Stimulated activated CD4-positive, alpha-beta T cell treated with anti-CD3 and anti-CD28 coated beads, Interleukin-1b, Interleukin-23, amount 100 ng/mL, for 1 hour (primary cell): ENCODE results near the gene SFSWAP.
"Not testable (repeated sequence)": the region's sequence is repeated elsewhere in the genome, so short reads cannot be mapped to it uniquely, and the experiment has no call there.

ENCODE experiments used
- DNase-seq, 2 donors: peaks; one replicate each; pipeline ENCODE4 v3.0.0-alpha.2; 2020; ENCODE audit warnings: low read depth in 2 of 2

The SFSWAP gene

DNA sequence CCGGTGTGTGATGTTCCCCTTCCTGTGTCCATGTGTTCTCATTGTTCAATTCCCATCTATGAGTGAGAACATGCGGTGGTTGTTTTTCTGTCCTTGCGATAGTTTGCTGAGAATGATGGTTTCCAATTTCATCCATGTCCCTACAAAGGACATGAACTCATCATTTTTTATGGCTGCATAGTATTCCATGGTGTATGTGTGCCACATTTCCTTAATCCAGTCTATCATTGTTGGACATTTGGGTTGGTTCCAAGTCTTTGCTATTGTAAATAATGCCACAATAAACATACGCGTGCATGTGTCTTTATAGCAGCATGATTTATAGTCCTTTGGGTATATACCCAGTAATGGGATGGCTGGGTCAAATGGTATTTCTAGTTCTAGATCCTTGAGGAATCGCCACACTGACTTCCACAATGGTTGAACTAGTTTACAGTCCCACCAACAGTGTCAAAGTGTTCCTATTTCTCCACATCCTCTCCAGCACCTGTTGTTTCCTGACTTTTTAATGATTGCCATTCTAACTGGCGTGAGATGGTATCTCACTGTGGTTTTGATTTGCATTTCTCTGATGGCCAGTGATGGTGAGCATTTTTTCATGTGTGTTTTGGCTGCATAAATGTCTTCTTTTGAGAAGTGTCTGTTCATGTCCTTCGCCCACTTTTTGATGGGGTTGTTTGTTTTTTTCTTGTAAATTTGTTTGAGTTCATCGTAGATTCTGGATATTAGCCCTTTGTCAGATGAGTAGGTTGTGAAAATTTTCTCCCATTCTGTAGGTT lies 98.8 kb downstream of the SFSWAP start:
- not testable (repeated sequence) for DNase-seq

- no peak for DNase-seq
Measured at GRCh38 chr12:131810726-131811125, 99.8 kb downstream of the SFSWAP start.

DNA sequence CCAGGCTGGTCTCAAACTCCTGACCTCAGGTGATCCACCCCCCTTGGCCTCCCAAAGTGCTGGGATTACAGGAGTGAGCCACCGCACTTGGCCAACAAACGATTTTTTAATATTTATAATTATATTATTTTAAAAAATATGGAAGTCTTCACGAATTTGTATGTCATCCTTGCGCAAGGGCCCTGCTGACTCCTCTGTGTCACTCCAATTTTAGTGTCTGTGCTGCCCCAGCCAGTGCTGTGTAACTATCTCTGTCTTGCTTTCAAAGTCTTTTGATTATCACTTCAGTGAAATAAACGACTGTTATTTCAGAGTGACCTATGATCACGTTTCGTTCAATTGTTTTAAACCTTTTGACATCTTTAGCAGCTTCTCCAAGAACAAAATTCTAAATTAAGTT lies 104.2 kb downstream of the SFSWAP start:
- no peak for DNase-seq

DNA sequence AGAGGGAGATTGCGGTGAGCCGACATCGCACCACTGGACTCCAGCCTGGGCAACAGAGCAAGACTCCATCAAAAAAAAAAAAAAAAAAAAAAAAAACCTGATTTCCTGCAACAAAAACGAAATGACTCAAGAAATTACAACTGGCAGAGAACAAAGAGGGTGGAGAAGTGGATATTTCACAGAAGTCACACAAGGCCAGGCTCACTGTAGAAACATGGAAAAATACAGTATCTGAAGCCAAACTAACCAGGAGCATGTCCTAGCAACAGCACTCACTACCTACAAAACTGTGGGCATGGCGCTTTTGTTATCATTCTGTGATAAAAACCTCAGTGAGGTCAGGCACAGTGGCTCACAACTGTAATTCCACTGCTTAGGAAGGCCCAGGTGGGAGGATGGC lies 105.6 kb downstream of the SFSWAP start:
- no peak for DNase-seq

DNA sequence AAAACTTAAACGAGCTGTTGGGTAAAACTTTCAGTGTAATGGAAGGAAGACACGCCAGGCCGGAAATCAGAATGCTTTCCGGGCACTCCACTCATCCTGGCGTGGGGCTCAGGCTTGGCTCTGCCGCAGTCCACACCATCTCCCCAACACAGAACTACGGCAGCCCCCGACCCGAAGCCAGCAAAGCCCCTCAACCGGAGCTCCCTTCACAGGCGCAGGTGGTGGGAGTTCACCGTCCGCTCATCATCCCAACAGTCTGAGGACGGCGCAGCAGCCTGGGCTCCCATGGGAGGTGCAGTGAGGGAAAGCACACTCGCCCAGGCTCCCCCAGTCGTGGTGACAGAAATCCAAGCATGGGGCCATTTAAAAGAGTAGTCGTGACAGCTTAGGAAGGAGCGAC lies 106.4 kb downstream of the SFSWAP start:
- no peak for DNase-seq

DNA sequence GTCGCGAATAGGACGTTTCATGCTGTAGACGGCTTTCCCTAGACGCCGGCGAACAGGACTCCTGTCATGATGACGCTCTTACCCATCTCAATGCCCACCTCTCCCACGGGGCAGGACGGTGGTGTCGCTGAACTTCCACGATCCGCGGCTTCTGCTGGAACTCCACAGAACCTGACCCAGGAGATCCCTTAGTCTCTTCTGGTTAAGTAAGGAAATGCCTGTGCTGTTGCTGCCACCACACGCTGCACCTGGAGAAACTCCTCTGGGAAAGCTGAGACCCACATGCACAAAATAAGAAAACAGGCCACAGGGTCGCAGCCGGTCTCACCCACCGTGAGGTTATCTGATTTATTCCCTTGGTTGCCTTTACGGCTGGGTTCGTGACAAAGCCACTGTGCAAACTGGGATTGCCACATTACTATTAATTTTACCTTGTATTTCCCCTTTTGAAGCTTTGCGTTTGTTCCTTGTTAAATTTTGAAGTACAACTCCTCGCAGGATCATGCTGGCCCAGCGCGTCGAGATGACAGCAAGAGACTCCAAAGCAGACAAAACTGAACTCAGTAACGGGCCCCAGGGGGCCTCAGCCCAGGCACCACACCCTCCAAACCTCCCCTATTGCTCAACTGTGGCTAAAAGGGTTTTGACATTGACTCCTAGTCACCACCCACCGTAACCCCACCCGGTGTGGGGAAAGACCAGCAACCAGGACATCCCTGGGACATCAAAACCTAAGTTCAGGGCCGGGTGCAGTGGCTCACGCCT lies 108.1 kb downstream of the SFSWAP start:
- DNase-seq, result no peak

DNA sequence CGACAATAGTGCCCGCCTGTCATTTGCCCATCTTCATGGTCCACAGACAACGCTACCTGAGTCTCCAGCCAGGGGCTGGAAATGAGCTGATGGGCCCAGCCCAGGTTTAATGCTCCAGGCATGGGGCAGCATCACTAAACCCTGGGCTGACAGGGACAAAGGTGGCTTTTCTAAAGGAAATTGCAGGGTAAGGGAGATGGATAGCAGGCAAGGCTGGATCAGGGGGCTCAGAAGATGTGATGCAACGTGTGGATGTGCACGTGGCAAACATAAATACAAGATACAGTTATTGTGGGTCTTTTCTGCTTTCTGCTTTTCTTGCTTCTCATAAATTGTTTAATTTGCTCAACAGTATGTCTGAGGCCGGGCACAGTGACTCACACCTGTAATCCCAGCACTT lies 113.6 kb downstream of the SFSWAP start:
- no peak for DNase-seq

DNA sequence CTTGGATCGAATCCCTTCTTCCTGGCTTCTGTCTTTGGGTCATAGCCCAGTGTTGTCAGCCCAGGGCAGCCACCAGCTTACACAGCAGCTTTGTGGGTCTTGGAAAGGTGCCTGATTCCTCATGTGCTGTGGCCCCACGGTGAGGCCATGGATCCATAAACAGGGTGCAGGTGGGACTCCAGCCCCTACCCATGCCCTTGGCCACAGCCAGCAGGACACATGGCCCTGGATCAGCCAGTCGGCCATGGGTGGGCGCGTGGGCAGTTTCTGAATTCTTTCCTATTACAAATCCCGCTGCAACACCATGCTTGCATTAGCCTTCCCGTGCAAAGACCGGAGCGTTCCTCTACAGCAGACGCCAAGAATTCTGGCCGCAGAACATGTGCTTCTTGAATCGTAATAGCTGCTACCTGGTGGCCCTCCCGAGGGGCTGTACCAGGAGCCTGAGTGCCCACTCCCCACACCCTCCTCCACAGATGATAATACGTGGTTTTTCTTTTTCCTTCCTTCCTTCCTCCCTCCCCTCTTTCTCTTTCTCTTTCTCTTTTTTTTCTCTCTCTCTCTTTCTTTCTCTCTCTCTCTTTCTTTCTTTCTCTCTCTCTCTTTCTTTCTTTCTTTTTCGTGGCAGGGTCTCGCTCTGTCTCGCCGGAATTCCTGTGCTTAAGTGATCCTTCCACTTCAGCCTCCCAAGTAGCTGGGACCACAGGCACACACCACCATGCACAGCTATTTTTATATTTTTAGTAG lies 114.4 kb downstream of the SFSWAP start:
- DNase-seq, result no peak

- DNase-seq, result no peak
Measured at GRCh38 chr12:131826097-131826928, 115.4 kb downstream of the SFSWAP start.

- DNase-seq, result no peak
Measured at GRCh38 chr12:131827961-131828534, 117.2 kb downstream of the SFSWAP start, which contains the start of gene MMP17. Gene MMP17, plus strand, starts transcription at chr12:131828393. Its CDS starts 102 bp downstream, at chr12:131828495.

DNA sequence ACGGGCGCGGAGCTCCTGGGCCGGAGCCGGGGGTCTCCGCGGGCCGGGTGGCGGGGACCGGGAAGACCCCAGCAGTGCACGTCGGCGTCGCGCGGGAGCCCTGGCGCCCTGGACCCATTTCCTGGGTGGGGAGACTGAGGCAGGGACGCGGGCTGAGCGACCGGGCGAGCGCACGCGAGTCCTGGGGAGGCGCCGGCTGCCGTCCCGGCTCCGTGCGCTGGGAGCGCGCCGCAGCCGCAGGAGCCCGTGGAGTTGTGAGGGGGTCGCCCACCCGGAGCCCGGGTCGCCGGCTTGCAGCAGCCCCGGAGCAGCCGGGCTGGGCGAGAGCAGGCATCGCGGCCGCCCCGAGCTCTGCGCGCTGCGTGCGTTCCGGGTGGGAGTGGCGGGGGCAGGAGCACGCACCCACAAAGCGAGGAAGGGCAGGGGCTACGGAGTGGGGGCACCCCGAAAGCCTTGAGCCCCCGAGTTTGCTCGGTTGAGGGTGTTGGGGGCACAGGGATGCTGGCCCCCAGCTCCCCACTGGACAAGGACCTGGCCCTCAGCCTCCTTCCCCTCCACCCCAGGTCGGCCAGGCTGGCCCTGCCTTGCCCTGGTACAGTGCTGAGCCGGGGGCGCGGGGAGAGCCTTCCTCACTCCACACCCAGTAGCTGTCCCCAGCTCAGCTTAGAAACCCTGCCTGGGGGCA lies 117.9 kb downstream of the SFSWAP start:
- DNase-seq, result no peak

- no peak for DNase-seq
Measured at GRCh38 chr12:131829356-131829747, 118.5 kb downstream of the SFSWAP start.

GRCh38 chr12:131829791-131830334 lies 119.0 kb downstream of the SFSWAP start:
- no peak for DNase-seq

DNA sequence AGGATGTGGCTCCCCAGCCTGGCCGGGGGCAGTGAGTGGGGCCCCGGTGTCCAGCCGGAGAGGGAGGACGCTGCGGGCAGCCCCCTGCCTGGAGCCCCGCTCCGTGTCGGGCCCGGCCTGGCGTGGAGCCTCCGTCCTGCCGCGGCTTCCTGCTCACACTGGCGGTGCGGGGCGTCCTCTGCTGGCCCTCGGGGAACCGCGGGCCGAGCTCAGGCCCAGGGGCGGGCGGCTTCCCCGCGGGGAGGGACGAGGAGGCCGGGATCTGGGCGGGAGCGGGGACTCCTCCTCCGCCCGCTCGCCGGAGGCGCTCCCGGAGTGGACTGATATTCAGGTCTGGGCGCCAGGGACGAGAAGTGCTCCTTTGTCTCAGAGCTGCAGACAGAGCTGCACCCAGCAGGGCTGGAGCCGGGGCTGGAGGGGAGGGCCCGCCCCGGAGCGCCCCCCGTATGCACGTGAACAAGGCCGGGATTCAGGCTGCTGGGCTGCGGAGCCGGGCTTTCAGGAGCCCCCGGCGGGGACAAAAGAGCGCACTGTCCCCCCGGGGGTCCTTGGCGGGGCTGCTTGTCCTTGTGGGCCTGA lies 119.5 kb downstream of the SFSWAP start:
- DNase-seq, result no peak

DNA sequence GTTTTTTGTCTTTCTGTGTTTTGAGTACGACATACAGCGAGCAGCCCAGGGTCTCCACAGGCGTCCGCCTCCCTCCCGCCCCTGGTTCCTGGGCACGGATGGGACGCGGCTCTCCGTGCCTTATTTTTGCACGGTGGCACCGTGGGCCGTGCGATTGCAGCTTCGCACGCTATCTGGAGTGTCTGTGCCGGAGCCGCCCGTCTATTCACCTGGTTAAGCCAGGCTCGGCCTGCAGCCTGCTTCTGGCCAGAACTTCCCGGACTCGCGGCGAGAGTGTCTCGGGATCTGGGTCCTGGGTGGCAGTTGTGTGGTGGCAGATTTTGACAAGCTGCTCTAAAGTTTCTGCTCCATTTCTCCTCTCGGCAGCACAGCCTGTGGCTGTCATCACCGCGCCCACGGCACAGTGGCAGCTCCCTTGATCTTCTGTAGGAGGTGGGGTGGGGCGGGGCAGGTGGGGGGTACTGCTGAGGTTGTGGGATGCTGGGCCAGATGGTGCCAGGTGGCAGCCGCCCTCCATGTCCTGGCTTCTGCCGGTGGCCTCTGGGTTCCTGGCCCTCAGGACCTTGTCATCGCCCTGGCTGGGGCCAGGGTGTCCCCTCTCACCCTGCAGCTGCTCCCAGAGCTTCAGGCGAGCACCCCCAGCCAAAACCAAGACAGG lies 120.2 kb downstream of the SFSWAP start:
- DNase-seq, result no peak

DNA sequence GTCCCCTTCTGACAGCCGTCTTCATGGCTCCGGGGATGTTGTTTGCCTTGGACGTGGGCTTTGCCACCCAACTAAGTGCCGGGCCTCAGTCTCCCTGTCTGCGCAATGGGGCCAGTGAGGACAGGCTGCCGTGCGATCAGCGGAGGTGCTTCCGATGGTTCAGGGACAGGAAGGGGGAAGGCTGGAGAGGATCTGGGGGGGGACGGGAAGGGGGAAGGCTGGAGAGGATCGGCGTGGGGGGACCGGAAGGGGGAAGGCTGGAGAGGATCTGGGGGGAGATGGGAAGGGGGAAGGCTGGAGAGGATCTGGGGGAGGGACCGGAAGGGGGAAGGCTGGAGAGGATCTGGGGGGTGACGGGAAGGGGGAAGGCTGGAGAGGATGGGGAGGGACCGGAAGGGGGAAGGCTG lies 120.7 kb downstream of the SFSWAP start:
- DNase-seq, result no peak

GRCh38 chr12:131832321-131833231 lies 121.7 kb downstream of the SFSWAP start:
- no peak for DNase-seq

GRCh38 chr12:131833288-131833895 lies 122.5 kb downstream of the SFSWAP start:
- DNase-seq, result no peak
